ENCODE measurements around the gene SV2C.

SV2C gene

GRCh38 chr5:76155536-76155935 is 72.4 kb downstream of the SV2C start:
- Histone ChIP-seq H3K9me3 (ENCODE audit: control insufficient read depth, insufficient read depth, low read depth, low read length) (no peaks in the 10 kb centered on the region), H3K36me3 (ENCODE audit: control insufficient read depth in 2 of 2, insufficient read depth in 1 of 2, low read length in 2 of 2) (no peaks in the 10 kb centered on the region), H3K4me1 (ENCODE audit: control insufficient read depth, insufficient read depth, low read length) (no peaks in the 10 kb centered on the region), H3K4me3 (ENCODE audit: low read depth, low read length) (no peak overlapping the region), H3K27ac (ENCODE audit: extremely low read depth, low read depth, low read length) (no peak overlapping the region)
- POLR2A ChIA-PET, result no interaction called here
- TF ChIP-seq ZNF513 (tag by site-specific recombination; IDR thresholded peaks at IDR 0.05), result no peak
- CTCF ChIA-PET, result interaction anchor here (3.8 kb wide), 1 partner anchor 20 kb away, joined by 14 read pairs; no protein-coding TSS in a partner anchor

DNA sequence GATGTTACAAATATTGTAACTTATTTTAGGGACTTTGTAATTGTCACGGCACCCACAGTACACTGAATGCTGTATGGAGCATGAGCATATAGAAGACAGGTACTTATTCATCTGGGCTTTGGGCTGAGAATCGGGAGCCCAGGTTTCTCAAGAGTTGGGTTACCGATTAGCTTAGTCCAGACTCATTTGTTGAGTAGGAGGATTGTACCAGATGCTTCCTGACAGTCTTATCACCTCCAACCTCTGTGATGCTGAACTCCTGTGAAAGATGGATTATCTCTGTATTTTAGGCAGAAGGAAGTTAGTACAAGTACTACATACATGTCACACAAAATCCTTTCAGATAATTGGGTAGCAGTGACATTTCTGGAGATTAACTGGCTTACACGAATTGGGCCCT is 79.2 kb downstream of the SV2C start:
- Histone ChIP-seq H3K4me3 (ENCODE audit: low read depth, low read length) (no peak overlapping the region), H3K9me3 (ENCODE audit: control insufficient read depth, insufficient read depth, low read depth, low read length) (no peaks in the 10 kb centered on the region), H3K4me1 (ENCODE audit: control insufficient read depth, insufficient read depth, low read length) (no peaks in the 10 kb centered on the region), H3K36me3 (ENCODE audit: control insufficient read depth in 2 of 2, insufficient read depth in 1 of 2, low read length in 2 of 2) (no peaks in the 10 kb centered on the region), H3K27ac (ENCODE audit: extremely low read depth, low read depth, low read length) (no peak overlapping the region)
- POLR2A ChIA-PET, result no interaction called here
- TF ChIP-seq ZNF121 (tag by site-specific recombination; IDR thresholded peaks at IDR 0.05) (no peak), ZNF311 (tag by site-specific recombination; IDR thresholded peaks at IDR 0.05; ENCODE audit: borderline replicate concordance) (no peak), KLF9 (tag by site-specific recombination; IDR thresholded peaks at IDR 0.05; ENCODE audit: low read depth) (no peak), ZSCAN5A (tag by site-specific recombination; IDR thresholded peaks at IDR 0.05) (no peak), ZNF37A (tag by site-specific recombination; IDR thresholded peaks at IDR 0.05) (no peak), ZFP37 (tag by site-specific recombination; IDR thresholded peaks at IDR 0.05) (no peak), ZNF785 (tag by site-specific recombination; IDR thresholded peaks at IDR 0.05) (no peak), KLF7 (tag by site-specific recombination; IDR thresholded peaks at IDR 0.05; ENCODE audit: borderline replicate concordance) (no peak), ZNF169 (tag by site-specific recombination; IDR thresholded peaks at IDR 0.05) (no peak), ZNF530 (tag by site-specific recombination; IDR thresholded peaks at IDR 0.05; ENCODE audit: low read depth) (no peak), ZNF585B (tag by site-specific recombination; IDR thresholded peaks at IDR 0.05) (no peak), ZNF704 (tag by site-specific recombination; IDR thresholded peaks at IDR 0.05) (no peak), ZBTB48 (tag by site-specific recombination; IDR thresholded peaks at IDR 0.05) (no peak), ZNF138 (tag by site-specific recombination; IDR thresholded peaks at IDR 0.05; ENCODE audit: borderline replicate concordance) (no peak), ZNF843 (tag by site-specific recombination; IDR thresholded peaks at IDR 0.05) (no peak)
- TF ChIP-seq, protein P1, sequence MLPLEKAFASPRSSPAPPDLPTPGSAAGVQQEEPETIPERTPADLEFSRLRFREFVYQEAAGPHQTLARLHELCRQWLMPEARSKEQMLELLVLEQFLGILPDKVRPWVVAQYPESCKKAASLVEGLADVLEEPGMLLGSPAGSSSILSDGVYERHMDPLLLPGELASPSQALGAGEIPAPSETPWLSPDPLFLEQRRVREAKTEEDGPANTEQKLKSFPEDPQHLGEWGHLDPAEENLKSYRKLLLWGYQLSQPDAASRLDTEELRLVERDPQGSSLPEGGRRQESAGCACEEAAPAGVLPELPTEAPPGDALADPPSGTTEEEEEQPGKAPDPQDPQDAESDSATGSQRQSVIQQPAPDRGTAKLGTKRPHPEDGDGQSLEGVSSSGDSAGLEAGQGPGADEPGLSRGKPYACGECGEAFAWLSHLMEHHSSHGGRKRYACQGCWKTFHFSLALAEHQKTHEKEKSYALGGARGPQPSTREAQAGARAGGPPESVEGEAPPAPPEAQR (tag by site-specific recombination; IDR thresholded peaks at IDR 0.05), result no peak
- TF ChIP-seq, protein P2, sequence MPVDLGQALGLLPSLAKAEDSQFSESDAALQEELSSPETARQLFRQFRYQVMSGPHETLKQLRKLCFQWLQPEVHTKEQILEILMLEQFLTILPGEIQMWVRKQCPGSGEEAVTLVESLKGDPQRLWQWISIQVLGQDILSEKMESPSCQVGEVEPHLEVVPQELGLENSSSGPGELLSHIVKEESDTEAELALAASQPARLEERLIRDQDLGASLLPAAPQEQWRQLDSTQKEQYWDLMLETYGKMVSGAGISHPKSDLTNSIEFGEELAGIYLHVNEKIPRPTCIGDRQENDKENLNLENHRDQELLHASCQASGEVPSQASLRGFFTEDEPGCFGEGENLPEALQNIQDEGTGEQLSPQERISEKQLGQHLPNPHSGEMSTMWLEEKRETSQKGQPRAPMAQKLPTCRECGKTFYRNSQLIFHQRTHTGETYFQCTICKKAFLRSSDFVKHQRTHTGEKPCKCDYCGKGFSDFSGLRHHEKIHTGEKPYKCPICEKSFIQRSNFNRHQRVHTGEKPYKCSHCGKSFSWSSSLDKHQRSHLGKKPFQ (tag by site-specific recombination; IDR thresholded peaks at IDR 0.05), result no peak
- CTCF ChIA-PET, result interaction anchor here (1.0 to 1.4 kb wide), 3 partner anchors 9 to 17 kb away, joined by 4 to 11 read pairs (median 5); no protein-coding TSS in a partner anchor

All from HEK293 (cell line).